SIG-M5 treated with dmso at 0.1 percent for 504 hours (cell line): ENCODE measurements around the gene DMAC2.
"Not testable (repeated sequence)": the region's sequence is repeated elsewhere in the genome, so short reads cannot be mapped to it uniquely, and the experiment has no call there.

Experiments
- DNase-seq: peaks from one replicate; lab custom pipeline; 2025; ENCODE audit not compliant: unreplicated experiment; lab: John Stamatoyannopoulos, UW

The DMAC2 gene

DNA sequence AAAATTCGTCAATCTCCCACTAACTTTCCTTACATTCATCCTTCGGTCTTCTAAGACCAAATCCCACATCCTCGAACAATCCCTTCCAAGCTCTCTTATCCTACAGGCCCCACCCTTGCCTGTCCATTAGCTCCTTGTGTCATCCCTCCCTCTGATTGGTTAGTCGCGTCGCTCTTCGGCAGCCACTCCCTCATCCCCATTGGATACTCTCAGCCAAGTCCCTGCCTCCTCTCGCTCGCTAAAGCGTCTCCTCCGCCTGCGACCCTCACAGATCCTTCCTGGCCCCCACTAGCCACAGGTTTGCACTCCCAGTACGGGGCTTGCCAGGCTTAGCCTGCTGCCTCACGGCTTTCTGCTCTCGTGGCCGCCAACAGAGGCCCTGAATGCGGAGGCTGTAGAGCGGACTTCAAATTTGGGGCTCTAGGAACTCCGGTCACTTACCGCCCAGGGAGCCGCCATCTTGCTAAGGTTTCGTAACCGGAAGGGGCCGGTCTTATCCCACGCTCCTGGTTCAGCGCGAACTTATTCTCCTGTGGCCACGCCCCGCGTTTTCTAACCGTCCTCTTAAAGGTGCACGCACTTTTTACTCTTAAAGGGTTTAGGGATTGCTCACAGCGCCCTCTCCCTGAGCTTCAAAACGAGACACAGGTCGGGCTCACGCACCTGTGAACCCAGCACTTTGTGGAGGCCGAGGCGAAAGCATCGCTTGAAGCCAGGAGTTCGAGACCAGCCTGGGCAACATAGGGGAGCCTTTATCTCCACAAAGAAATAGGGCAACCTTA is at the start of gene DMAC2:
Gene DMAC2, minus strand, starts transcription at position 472 of the 782 bp plus-strand sequence. Its CDS starts 13 bp downstream, at position 459.
- DNase-seq: peak; percentile 98

DNA sequence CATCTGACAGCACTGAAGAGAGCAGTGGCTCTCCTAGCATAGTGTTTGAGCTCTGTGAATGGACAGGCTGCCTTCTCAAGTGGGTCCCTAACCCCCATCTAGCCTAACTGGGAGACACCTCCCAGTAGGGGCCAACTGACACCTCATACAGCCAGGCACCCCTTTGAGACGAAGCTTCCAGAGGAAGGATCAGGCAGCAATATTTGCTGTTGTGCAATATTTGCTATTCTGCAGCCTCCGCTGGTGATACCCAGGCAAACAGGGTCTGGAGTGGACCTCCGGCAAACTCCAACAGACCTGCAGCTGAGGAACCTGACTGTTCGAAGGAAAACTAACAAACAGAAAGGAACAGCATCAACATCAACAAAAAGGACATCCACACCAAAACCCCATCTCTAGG is 47.2 kb upstream of the DMAC2 start:
- DNase-seq: not testable (repeated sequence)

DNA sequence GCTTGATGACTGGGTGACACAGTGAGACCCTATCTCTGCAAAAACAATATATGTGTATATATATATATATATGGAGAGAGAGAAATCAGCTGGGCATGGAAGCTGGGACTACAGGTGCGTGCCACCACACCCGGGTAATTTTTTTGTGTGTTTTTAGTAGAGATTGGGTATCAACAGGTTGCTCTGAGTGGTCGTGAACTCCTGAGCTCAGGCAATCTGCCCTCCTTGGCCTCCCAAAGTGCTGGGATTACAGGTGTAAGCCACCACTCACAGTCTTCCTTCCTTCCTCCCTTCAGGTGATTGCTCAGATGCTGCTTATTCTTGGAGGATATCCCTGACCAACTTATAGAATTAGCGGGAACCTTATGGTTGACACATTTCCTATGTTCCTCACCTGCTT is 45.1 kb upstream of the DMAC2 start:
- DNase-seq: no peak

DNA sequence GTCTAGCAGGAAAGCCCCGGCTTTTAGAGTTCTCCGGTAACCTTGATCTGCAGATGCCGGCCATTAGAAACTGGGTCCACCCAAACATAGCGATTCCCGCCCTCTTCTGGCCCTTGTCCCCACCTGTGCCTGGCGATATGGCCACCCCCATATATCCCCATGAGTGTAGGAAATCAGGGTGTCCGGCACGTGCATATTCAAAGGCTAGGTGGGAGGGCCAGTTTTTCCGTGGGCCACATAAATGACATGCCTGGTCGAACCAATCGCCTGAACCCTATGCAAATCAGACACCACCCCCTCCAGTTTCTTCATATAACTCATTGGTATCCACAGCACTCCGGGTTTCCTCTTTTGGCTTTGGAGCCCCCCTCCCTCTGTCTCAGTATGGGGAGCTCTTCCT is 40.6 kb upstream of the DMAC2 start:
- no peak for DNase-seq

DNA sequence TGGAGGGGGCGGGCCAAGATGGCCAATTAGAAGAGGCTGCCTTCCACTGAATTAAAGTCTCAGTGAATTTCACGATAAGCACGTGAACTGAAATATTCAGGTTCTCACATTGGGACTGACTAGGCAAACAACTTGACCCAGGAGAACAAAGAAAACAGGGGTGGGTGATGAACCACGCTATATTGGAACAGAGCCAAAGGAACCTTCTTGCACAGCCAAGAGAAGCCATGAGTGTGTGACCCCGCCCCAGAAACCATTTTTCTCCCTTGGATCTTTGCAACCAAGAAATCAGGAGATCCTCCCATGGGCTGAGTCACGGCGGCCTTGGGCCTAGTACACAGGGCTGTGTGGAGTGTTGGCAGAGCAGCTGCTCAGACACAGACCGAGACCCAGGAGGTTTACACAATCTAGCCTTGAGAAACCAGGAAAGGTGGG is 40.1 kb upstream of the DMAC2 start:
- no peak for DNase-seq

DNA sequence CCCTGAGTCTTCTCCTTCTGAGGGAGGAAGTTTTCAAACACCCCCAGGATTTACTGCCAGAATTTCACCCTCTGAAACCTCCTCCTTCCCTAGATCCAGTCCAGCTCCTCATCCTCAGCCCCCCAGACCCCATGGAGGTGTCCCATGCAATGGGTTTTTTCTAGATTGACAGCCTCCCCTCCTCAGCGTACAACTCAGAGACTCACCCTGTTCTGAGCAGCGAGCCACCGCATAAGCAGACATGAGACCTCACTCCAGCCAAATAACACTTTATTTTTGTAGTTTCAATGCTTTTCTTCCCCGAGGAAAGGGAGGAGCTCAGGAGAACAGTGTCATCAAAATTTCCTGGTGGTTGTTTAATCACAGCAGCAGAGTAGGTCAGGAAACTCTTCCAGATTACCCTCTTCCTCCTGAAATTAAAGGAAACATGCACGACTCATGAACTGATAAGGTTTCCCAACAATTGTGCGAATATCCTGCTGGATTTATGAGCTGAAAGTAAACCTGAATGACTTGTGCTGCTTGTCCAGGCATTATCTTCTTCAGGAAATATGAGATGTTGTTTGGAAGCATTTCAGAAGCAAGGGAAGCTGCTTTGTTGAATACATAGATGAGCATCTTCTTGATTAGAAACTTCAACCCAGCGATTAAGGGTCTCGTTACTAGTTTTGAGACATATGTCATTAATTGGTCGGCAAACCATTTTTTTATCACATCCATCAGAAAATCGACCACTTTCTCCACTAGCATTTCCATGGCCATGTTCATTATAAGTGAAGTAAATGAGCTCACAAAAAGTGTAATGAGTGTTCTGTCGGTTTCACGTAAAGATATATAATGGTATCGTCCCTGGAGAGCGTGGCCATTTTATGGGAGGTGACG is 39.4 kb upstream of the DMAC2 start:
- no peak for DNase-seq

DNA sequence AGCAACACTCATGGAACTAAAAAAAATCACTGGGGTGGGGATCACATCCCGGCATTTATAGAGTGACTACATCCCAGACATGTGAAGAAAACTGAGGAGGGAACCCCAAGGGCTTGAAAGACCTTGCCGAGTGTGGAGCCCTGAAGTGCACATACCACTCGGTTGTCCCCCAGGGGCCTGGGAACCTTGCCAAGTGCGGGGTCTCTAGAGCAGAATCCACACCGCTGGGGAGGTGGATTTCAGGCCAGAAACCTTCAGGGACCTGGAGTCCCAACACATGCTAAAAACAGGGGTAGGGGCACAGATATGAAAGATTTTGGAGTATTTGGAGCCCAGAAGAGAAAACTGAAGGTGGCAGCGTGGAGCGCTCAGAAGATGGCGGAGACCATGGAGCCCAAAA is 38.5 kb upstream of the DMAC2 start:
- DNase-seq: no peak

DNA sequence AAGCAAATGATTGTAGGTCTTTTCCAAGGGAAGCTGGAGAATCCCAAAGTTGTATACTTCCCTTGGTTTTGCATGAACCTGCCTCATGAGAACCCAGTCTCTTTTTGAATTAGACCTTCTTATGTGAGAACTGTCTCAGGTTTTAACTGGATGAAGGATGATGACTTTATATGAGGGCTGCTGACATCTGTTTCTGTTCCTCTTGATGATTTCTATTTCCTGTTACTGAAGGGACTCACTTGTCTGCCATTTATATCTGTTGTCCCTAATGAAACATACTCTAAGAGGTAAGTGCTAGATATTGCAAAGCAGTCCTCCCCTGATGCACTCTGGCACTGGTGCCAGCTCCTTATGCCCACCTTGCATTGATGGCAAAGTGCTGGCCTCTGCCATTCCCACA is 36.9 kb upstream of the DMAC2 start:
- no peak for DNase-seq

DNA sequence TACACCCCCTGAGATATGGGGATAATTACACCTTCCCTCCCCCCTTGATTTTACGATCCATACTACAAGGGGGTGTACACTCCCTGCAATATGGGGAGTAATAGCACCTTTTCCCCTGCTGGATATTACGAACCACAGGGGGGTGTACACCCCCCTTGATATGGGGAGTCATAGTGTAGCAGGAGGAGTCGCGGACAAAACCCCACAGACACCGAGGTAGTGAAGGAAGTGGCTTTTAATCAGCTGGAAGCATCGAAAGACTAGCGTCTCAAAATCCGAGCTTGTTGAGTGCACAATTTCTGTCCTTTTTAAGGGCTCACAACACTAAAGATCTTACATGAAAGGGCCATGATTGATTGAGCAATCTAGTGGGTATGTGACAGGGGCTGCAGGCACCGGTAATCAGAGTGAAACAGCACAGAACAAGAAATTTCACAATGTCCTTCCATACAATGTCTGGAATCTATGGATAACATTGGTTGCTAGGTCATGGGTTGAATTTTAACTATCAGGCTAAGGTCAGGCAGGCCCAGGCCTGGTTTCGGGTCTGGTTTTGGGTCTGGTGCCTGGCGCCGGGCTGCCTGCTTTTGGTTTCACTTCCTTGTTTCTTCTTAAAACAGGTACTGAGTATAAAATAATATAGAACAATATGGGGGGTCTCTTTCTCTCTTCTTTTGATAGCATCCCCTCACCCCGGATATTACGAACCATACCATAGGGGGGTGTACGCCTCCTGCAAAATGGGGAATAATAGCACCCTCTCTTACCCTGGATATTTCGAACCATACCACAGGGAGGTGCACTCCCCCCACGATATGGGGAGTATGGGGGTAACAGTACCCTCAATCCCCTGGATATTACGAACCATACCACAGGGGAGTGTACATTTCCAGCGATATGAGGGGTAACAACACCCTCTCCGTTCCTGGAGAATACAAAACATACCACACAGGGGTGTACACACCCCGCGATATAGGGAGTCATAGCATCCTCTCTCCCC is 23.8 kb upstream of the DMAC2 start:
- peak; percentile 33 for DNase-seq

DNA sequence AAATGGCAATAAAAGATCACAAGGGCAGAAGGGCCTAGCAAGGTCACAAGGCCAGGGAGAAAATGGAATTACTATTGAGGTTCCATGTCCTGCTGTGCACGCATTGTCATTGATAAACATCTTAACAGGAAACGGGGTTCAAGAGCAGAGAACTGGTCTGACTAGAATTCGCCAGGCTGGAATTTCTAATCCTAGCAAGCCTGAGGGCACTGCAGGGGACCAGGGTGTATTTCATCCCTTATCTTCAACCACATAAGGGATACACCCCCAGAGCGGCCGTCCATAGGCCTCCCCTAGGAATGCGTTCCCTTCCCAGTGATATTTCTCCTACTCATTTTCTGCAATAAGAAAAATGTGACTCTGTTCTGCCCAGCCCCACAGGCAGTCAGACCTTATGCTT is 22.8 kb upstream of the DMAC2 start:
- no peak for DNase-seq

DNA sequence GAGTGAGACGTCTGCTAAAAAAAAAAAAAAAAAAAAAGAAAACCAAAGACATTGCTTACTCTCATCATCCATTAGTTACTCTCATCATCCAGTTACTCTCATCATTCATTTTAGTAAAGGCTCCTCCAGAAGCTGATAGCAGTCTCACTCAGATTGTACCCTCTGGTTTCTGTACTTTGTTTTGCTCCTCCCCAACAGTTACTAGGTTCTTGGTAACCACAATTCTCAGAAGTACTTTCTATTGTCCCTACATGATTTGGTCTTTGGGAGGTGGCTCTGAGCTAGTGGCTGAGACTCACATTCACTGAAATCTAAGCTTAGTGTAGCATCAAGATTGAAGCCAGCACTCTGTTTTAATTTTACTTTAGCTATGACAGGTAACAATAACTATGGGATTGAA is 17.5 kb upstream of the DMAC2 start:
- no peak for DNase-seq

DNA sequence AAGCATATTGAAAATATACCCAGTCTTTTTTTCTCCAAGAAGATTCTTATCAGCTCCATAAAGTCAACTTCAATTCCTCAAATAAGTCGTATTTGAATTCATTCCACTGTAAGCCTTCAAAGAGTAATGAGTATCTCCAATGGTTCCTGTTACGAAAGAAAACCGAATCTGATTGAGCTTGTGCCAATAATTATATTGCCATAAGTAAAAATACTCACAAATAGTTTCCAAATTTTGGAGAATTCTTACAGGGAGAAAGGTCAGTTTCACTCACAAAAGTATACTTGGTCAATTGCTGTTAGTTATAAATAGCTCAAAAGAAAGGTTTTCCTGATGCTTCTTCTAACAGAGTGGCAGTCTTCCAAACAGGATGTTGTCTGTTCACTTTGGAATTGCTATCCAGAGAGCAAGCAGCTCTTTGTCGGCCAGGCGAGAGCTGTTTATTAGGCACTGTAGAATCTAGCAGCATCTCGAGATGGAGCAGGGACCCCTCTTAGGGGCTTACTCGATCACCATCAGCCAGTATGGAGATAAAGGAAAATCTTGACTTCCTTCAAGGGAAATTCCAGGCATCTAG is 16.7 kb upstream of the DMAC2 start:
- DNase-seq: no peak

DNA sequence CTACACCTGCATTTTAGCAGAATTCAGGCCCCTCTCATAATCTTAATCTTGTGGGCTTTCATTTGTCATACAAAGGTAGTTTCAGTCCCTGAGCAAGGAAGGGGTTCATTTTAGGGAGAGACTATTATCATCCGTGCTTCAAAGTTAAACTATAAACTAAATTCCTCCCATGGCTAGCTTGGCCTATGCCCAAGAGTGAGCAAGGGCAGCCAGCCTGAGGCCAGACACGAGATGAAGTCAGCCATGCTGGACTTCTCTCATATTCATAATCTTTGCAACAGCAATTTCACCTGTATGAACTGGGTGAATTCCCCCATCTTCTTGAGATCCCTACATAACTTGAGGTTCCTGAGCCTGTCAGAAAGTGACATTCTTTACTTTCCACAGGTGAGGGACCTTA is 16.2 kb upstream of the DMAC2 start:
- DNase-seq: no peak

DNA sequence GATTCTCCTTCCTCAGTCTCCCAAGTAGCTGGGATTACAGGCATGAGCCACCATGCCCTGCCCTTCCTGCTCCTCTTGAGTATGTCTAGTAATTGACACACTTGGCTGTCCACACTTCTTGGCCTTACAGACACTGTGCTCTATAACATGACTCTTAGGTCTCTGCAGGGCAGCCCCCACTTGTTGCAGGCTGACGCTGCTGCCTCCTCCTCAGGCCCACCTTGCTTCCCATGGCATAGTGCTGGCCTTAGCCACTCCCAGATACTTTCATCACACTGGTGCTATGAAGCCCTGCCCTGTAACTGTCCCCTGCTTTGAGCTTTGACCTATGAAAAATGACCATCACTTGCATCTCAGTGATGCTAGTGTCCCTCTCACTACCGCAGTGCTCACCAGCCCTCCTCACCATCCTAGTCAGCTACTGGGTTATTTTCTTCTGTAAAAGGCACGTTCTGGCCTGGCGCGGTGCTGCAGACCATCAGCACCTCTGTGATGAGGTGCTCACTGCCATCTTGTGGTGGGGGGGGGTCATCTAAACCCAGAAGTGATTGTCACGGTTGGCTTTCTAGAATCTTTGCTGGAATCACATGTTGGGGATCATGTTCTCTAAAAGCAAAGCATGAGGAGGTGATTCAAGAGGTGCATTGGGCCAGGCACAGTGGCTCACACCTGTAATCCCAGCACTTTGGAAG is 13.0 kb upstream of the DMAC2 start:
- no peak for DNase-seq

DNA sequence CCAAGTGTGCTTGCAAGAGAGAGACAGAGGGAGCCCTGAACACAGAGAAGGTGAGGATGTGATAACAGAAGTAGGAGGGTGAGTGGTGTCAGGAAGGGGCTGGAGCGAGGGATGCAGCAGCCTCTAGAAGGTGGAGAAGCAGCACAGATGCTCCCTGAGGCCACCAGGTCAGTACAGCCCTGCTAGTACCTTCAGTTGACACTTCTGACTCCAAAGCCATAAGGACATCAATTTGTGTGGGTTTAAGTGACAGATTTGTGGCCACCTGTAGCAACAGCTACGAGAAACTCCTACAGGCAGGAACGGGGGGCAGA is 10.1 kb upstream of the DMAC2 start:
- no peak for DNase-seq

DNA sequence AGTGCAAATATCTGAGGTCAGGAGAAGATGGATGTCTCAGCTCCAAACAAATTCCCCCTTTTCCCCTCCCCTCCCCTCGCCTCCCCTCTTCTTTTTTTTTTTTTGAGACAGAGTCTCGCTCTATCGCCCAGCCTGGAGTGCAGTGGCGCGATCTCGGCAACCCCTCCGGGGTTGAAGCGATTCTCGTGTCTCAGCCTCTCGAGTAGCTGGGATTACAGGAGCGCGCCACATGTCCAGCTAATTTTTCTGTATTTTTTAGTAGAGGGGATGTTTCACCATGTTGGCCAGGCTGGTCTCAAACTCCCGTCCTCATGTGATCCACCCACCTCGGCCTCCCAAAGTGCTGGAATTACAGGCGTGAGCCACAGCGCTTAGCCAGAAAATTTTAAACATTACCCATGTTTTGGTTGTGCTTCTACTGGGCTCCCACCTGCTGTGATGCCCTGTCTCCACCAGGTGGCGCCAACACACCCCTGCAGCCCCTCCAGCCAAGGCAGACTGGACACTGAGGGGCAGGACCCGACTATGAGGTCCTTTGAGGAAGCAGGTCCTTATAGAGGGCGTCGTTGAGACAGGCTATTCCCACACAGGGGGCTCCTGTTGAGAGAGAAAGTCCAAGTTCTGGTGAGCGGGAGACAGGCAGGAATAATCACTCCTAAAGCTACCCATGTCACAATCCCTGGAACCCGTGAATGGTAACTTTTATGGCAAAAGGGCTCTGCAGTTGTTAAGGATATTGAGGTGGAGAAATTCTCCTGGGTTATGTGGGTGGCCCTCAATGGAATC is 9.6 kb upstream of the DMAC2 start:
- DNase-seq: peak; percentile 43

DNA sequence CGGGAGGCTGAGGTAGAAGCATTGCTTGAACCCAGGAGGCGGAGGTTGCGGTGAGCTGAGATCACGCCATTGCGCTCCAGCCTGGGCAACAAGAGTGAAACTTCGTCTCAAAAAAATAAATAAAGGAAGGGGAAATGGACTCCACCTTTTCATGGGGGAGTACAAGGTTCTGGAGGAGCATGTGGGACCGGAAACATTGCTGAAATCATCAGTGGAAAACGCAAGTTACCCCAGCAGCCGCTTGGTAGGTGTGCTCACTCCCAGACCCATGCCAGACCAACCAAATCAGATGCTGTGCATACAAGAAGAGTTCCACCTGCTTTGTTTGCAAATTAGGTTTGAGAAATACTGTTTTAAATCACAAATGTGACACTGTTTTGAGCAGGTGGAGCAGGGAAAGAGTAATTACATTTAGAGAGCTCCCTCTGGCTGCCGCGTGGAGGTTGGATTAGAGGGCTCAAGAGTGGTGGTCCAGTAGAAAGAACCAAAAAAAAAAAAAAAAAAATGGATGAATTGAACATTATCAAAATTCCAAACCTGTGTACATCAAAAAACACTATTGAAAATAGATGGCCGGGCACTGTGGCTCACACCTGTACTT is 8.1 kb upstream of the DMAC2 start:
- DNase-seq: no peak

DNA sequence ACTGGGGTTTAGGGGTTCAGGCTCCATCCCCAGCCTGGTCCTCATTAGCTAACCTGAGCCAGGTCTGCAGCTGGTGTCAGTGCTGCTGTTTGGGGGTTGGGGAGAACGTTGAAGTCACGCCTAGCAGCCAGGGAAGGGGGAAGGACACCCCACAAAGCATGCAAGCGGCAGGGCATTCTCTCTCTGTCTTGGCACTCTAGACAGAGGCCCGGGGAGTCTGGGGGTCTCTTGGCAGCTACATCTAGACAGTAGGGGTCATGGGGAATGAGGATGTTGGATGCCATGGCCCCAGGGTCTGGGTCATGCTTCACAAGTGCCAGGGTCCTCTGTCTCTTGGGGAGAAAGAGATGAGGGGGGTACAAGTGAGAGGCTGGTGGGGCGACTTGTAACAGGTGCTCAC is 5.9 kb upstream of the DMAC2 start:
- DNase-seq: no peak

DNA sequence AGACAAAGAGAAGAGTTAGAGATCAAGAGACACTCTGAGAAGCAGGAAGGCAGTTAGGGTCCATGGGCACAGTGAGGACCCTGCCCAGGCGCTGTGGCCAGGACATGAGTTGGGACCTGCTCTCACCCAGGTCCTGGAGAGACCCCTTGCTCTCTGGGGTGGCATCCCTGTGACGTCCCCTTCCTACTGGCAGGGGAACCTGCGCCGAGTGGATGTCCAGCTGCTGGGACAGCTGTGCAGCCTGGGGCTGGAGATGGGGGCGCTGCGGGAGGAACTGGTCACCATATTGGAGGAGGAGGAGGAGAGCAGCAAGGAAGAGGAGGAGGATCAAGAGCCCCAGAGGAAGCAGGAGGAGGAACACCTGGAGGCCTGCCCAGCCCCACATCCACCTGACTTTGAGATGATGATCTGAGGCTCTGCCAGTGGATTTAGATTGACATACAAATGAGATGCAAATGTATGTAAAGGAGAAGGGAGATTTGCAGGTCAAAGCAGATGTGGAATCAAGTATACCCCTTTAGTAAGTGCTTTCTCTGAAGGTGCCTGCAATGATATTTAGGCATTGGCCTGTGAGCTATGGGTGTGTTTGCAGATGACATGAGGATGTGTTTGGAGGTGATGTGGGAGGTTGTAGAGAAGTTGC is 4.2 kb upstream of the DMAC2 start:
- no peak for DNase-seq
